NCI-H146 (cell line): Measurements from ENCODE around the gene CNTN2.

Experiments used
- DNase-seq: peaks from one replicate; lab custom pipeline; 2025; lab: John Stamatoyannopoulos, UW

Gene CNTN2

DNA sequence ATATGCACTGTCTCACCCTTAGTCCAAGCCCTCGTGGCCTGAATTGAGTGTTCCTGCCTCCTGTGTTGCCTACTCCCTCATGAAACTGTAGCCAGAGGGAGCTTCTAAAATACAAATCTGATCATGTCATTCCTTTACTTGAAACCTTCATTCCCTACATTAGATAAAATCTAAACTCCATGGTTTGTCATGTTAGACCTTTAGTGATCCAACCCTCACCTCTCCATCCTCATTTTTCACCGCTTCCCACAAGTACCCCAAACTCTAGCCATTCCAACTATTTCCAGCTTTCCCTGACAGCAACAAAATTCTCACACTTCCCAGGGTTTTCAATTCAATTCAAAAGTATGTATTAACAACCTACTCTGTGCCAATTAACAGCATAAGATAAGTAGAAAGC, 18.3 kb upstream of the CNTN2 start:
- DNase-seq, result no peak

DNA sequence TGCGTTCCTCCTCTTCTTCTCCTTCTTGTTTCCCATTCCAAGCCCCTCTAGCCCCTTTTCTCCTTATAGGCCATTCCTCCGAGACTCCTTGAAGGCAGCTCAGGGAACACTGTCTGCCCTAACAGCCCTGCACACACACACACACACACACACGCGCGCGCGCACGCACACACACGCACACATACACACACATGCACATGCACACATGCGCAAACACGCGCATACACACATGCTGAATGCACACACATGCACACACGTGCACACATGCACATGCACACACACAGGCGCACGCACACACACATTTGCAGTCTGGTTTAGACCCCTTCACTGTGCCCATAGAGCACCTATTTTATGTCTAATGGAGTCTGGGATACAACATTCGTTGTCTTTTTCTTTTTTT, 17.8 kb upstream of the CNTN2 start:
- no peak for DNase-seq

DNA sequence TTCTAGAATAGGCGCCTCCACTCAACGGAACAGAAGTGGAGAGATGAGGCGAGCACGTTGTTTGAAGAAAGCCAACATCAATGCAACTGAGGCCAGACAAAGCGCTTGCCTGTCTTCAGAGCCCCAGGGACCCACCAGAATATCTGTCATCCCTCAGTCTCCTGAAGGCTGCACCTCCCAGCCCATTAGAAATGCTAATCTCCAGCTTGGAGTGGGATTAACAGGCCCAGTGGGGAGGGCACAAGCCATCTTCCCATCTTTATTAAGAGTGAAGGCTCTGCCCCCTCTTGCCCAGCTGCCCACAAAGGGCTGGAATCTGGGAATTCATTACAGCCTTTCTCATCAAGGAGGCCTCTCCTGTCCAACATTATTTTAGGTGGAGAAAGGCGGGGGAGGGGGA, 16.8 kb upstream of the CNTN2 start:
- DNase-seq, result no peak

DNA sequence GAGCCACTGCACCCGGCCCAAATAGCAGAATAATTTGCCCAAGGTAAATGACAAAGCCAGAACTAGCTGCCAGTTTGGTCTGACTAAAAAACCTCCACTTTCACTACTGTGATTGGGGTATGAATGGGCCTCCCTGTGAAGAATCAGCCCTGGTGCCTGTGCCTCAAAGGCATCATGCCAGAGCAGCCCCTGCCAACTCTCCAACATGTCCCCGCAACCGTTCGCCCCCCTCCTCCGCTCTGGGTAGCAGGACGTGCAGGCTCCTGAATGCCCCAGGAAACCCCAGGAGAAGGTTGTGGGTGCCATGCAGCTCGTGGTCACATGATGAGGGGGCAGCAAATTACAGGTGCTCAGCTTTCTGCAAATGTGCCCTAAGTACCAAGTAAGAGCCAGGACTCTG, 14.6 kb upstream of the CNTN2 start:
- DNase-seq, result no peak

DNA sequence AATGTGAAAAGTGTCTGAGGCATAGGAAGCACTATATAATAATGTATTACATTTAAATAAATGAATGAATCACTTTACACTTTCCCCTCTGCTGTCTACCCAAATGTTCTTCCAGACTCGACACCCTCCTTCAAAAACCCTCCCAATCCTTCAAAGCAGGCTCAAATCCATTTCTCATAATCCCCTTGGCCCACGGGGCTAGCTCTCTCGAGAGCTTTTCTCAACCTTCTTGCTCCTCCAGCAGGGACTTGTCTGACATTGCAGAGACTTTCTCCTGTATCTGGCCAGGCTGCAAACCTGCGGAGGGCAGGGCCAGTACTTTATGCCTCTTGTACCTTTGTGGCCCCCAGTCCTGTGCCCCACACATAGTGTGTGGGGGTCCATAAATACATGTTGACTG, 14.1 kb upstream of the CNTN2 start:
- DNase-seq, result no peak

DNA sequence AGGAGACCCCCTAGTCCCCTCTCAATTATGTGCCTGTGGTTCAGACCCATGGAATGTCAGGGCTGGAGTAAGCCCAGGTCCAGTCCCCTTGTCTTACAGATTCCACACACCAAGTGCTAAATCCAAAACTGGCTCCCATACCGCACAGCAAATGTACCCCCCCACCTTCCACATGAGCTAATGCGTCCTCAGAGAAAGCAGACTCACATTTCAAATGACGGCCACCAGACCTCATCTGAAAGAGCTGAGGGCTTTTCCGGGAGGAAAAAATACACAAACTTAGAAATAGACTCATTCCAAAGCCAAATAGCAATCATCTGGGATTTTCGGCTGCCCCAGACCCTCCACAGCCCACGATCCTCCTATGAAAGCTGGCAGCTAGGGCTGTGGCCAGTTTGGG, 12.8 kb upstream of the CNTN2 start:
- no peak for DNase-seq

DNA sequence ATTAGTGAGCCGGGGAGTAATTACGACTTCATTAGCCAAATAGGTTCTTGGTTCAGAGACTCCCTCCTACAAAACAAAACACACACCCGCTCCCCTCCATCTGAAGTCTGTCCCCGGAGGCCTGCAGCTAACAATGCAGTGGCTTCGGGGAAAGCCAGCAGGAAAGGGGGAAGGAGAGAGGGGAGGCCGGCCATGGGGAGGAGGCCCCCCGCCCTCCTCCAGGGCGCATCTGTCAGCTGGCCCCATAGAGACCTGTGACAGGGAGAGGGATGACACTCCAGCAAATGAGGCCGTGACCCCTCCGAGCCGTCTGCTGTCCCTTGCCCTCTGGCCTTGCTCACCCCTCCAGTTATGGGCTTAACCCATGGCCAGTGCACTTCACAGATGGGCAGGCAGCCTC, 12.1 kb upstream of the CNTN2 start:
- no peak for DNase-seq

DNA sequence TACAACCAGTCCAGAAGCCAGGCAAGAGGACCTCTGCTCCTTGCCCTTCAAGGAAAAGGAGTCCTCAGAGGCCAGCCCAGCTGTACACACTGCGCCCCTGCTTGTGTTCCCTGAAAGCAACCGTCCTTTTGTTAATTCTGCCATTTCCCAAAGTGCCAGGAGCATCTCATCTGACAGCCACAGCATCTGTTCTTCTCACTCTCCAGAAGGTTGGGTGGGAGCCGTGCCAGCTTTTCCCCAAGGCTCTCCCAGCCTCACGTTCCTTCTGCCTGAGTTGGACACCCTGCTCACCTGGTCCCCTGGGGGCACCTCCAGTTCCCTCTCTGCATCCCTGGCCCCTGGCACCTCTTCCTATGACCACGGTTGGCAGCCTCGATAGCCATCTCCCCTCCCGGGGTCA, 10.5 kb upstream of the CNTN2 start:
- no peak for DNase-seq

GRCh38 chr1:205037539-205037938, 5.5 kb upstream of the CNTN2 start:
- no peak for DNase-seq

- no peak for DNase-seq
Observed at GRCh38 chr1:205038132-205038786, 4.8 kb upstream of the CNTN2 start.

DNA sequence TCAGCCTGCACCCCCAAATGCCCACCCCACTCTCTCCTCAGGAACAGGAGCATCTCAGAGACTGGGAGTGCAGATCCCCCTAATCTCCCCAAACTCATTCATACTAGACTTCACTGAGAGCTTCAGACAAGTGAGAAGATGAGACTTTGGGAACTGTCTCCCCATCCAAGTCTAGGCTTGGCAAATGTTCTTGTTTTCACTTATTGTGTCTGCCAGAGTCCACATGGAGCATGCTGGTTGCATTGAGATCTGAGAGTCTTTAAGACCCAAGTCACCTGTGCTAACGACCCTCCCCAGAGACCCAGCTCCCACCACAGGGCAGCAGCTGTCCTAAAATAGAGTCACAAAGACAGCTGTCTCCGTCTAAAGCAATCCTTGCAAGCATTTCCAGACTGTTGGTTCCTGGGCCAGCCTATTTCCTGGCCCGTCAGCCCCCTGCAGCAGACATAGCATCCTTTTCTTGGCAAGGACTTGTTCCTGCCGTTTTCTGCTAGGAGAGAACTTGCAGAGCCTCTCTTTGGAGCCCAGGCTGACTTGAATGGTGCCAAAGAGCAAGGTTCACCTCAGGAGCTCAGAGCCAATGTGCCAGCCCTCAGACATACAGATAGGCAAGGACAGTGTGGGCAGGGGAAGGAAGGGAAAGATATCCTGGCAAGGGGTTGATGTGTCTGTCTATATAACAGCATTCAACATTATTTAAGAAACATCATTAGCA, 1.9 kb upstream of the CNTN2 start:
- no peak for DNase-seq

GRCh38 chr1:205041998-205042910, 758 bp upstream of the CNTN2 start:
- no peak for DNase-seq

DNA sequence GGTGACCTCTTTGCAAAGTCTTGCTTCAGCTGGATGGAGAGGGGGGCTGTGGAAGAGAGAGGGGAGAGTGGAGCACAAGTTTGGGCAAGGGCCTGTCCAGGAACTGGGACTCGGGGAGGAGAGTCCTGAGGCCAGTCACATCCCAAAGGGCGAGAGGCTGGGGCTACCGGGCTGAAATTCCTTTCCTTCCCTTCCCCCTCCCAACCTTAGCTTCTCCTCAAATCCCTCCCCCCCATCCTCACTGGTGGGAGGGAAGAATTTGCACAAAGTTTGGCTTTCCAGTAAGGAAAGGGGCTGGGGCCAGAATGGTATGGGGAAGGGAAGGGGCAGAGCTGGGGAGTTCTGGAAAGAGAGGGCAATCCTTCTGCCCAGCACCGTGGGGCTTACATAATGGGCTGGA, 854 bp downstream of the CNTN2 start:
- no peak for DNase-seq

- no peak for DNase-seq
Observed at GRCh38 chr1:205044741-205045140, 1.7 kb downstream of the CNTN2 start.

DNA sequence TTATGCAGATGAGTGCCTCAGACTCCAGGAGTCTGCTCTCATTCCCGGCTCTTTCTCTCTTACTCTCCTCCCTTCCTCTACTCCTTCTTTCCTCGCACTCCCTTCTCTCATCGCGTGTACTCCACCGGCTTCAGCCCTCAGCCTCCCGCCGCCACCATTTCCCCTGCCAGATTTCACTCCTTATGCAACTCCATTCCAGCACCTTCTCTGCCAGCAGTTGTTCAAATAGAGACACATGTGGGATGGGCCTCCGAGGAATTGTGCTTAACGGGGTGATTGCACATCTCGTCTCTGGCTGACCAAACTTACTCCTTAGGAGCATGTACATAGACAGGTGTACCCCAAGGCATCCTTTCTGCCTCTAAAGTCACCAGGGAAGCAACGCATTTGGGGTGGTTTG, 2.1 kb downstream of the CNTN2 start:
- DNase-seq, result no peak

DNA sequence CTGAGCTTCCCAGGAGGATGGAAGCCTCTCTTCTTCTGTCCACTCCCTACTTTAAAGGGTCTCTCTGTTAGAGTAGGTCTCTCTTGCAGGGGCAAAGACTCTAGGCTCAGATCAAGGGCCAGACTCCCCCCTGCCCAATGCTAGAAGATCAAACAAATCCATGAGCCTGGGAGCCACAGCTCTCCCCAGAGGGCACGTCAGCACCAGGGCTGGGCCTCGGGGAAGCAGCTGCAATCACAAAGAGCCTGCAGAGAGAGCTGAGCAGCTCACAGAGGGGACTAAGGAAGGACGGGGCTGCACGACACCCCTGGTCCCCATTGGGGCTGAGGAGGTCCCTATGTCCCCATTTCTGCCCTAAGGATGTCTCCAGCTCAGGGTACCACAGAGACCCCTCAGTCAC, 3.9 kb downstream of the CNTN2 start:
- DNase-seq, result no peak

DNA sequence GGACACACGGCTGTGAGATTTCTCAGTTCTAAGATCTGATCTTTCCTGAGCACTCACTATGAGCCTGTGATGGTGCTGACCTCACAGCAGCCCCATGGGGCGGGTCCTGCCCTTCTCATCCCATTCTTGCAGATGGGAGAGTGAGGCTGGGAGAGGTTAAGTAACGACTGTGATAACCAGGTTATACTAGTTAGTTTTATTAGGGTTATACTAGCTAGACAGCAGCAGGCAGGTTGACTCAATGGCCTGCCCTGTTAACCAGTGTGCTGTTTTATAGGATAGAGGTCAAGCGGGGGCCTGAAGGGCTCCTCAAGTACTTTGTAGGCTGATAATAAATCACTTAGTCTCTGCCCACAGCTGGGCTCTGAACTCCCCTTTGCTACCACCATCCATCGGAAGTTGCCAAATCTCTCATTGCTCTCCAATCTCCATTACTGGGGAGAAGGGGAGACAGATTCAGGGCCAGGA, 4.8 kb downstream of the CNTN2 start:
- DNase-seq, result no peak

GRCh38 chr1:205048382-205048781, 5.4 kb downstream of the CNTN2 start:
- no peak for DNase-seq

DNA sequence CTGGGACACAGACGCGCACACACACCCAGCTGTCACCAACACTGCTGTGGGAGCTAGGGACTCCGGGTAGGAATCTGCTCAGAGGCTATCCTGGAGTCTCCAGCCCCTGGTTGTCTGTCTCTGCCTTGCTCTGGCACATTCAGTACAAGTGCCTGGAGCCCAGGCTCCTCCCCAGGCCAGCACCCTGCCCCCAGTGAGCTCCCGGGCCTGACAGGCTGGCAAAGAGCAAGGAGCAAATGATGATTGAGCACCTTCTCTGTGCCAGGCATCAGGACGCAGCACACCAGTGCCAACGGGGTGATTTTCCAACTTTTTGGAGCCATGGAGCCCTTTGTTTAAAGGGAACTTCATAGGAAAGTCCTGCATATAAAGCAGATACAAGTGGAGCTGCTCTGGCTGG, 6.5 kb downstream of the CNTN2 start:
- DNase-seq, result no peak

DNA sequence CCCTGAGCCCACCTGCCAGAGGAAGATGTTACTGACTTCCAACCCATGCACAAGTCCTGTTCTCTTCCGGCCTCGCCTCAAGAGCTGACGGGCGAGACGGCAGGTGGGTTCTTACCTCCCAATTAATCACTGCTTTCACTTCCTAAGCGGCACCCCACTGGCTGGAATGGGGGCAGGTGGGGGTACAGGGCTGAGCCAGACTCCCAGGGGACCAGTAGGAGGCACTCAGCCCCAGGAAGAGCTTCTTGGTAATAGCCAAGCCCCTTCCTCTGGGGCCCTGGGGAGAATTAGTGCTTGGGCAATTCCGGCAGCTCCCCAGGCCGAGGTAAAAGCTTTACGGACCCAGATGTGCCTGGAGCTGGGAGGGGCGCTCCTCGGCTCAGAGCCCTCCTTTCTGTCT, 9.7 kb downstream of the CNTN2 start:
- no peak for DNase-seq

- no peak for DNase-seq
Observed at GRCh38 chr1:205053296-205053695, 10.3 kb downstream of the CNTN2 start.

- no peak for DNase-seq
Observed at GRCh38 chr1:205054013-205054412, 11.0 kb downstream of the CNTN2 start.

DNA sequence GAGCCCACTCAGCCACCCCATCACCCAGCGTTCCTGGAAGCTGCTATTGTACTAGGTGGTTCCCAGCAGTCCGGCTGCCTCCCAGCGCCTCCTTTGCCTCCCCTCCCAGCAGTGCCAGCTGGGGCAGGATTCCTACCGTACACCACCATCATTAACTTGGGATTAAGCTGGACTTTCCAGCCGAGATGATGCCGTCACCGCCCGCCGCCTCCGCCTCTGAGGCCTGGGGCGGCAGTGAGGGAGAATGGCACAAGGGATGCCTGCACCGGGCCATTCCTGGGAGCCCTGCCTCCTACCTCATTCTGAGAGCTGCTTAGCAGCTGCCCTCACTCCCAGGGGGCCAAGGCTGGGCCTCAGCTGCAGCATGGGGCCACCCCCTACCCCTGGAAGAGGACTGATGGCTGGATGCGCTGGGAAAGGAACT, 13.2 kb downstream of the CNTN2 start:
- no peak for DNase-seq
